Measurements from ENCODE around the gene HYCC2. TPM values are rescaled to one million over a fixed set of nuclear protein-coding genes. Genes with fewer than 3 reads are reported as not detected.

The HYCC2 gene
- total RNA-seq, 1 donor from 2014 or later = 21.8 TPM

- H3K4me2 ChIP-seq (ENCODE audit: low read length) = no peak overlapping the region
- no peak overlapping the region for H3K4me3 ChIP-seq (ENCODE audit: insufficient read depth, low read depth, low read length)
- no peak overlapping the region for H3K9ac ChIP-seq (ENCODE audit: low read length)
- TF ChIP-seq CTCF (IDR thresholded peaks at IDR 0.05; ENCODE audit: insufficient read depth, low read depth, low read length) = no peak
- no peak for TF ChIP-seq EZH2 (IDR thresholded peaks at IDR 0.05; ENCODE audit: insufficient read depth, low read length)
- no peak overlapping the region for H3K27ac Mint-ChIP-seq (ENCODE audit: unreplicated experiment)
- no peak overlapping the region for H2AFZ ChIP-seq (ENCODE audit: low read depth, low read length)
- no peaks in the 10 kb centered on the region for H4K20me1 ChIP-seq (ENCODE audit: insufficient read depth, low read length)
- H3K27ac ChIP-seq (ENCODE audit: low read depth, low read length) = no peak overlapping the region
- H3K27me3 ChIP-seq (ENCODE audit: insufficient read depth, low read length) = no peaks in the 10 kb centered on the region
- no peaks in the 10 kb centered on the region for H3K27me3 Mint-ChIP-seq (ENCODE audit: low read depth, unreplicated experiment)
- H3K4me3 Mint-ChIP-seq (ENCODE audit: unreplicated experiment) = no peak overlapping the region
- no peaks in the 10 kb centered on the region for H3K36me3 ChIP-seq (ENCODE audit: insufficient read depth, low read length)
- DNase-seq (ENCODE audit: low read depth) = no peak
- FAIRE-seq = no peak
- no peaks in the 10 kb centered on the region for H3K79me2 ChIP-seq (ENCODE audit: insufficient read depth, low read length)
- H3K36me3 Mint-ChIP-seq (ENCODE audit: low read depth, unreplicated experiment) = no peaks in the 10 kb centered on the region
- peaks cover 7% of the 10 kb centered on the region for H3K4me1 Mint-ChIP-seq (ENCODE audit: low read depth, unreplicated experiment)
- H3K9me3 Mint-ChIP-seq (ENCODE audit: unreplicated experiment) = no peaks in the 10 kb centered on the region
- no peaks in the 10 kb centered on the region for H3K9me3 ChIP-seq (ENCODE audit: insufficient read depth, low read depth, low read length)
- H3K4me1 ChIP-seq (ENCODE audit: insufficient read depth, low read length) = peaks cover 7% of the 10 kb centered on the region
These were observed 39.6 kb upstream of the HYCC2 start for GRCh38 chr2:201111096-201111495.

GRCh38 chr2:201110615-201111014 is 39.1 kb upstream of the HYCC2 start:
- H3K27ac Mint-ChIP-seq (ENCODE audit: unreplicated experiment) = no peak overlapping the region
- TF ChIP-seq CTCF (IDR thresholded peaks at IDR 0.05; ENCODE audit: insufficient read depth, low read depth, low read length) (no peak), EZH2 (IDR thresholded peaks at IDR 0.05; ENCODE audit: insufficient read depth, low read length) (no peak)
- no peak for FAIRE-seq

GRCh38 chr2:201109186-201109585 is 37.7 kb upstream of the HYCC2 start:
- Mint-ChIP-seq H3K9me3 (ENCODE audit: unreplicated experiment) (no peaks in the 10 kb centered on the region), H3K36me3 (ENCODE audit: low read depth, unreplicated experiment) (no peaks in the 10 kb centered on the region), H3K27ac (ENCODE audit: unreplicated experiment) (no peak overlapping the region), H3K4me1 (ENCODE audit: low read depth, unreplicated experiment) (no peaks in the 10 kb centered on the region), H3K4me3 (ENCODE audit: unreplicated experiment) (no peak overlapping the region), H3K27me3 (ENCODE audit: low read depth, unreplicated experiment) (no peaks in the 10 kb centered on the region)
- TF ChIP-seq EZH2 (IDR thresholded peaks at IDR 0.05; ENCODE audit: insufficient read depth, low read length) (no peak), CTCF (IDR thresholded peaks at IDR 0.05; ENCODE audit: insufficient read depth, low read depth, low read length) (no peak)
- FAIRE-seq (no peak), DNase-seq (ENCODE audit: low read depth) (no peak)
- Histone ChIP-seq H3K9me3 (ENCODE audit: insufficient read depth, low read depth, low read length) (no peaks in the 10 kb centered on the region), H3K4me1 (ENCODE audit: insufficient read depth, low read length) (no peaks in the 10 kb centered on the region), H3K27me3 (ENCODE audit: insufficient read depth, low read length) (no peaks in the 10 kb centered on the region), H4K20me1 (ENCODE audit: insufficient read depth, low read length) (no peaks in the 10 kb centered on the region), H3K36me3 (ENCODE audit: insufficient read depth, low read length) (no peaks in the 10 kb centered on the region), H3K4me3 (ENCODE audit: insufficient read depth, low read depth, low read length) (no peak overlapping the region), H2AFZ (ENCODE audit: low read depth, low read length) (no peak overlapping the region), H3K9ac (ENCODE audit: low read length) (no peak overlapping the region), H3K27ac (ENCODE audit: low read depth, low read length) (no peak overlapping the region), H3K4me2 (ENCODE audit: low read length) (no peak overlapping the region), H3K79me2 (ENCODE audit: insufficient read depth, low read length) (no peaks in the 10 kb centered on the region)

More at GRCh38 chr2:201110615-201111014, 39.1 kb upstream of the HYCC2 start:
- Histone ChIP-seq H4K20me1 (ENCODE audit: insufficient read depth, low read length) (no peaks in the 10 kb centered on the region), H2AFZ (ENCODE audit: low read depth, low read length) (no peak overlapping the region), H3K79me2 (ENCODE audit: insufficient read depth, low read length) (no peaks in the 10 kb centered on the region), H3K4me3 (ENCODE audit: insufficient read depth, low read depth, low read length) (no peak overlapping the region), H3K36me3 (ENCODE audit: insufficient read depth, low read length) (no peaks in the 10 kb centered on the region), H3K4me2 (ENCODE audit: low read length) (no peak overlapping the region), H3K4me1 (ENCODE audit: insufficient read depth, low read length) (peaks cover 4% of the 10 kb centered on the region), H3K27ac (ENCODE audit: low read depth, low read length) (no peak overlapping the region), H3K27me3 (ENCODE audit: insufficient read depth, low read length) (no peaks in the 10 kb centered on the region), H3K9ac (ENCODE audit: low read length) (no peak overlapping the region), H3K9me3 (ENCODE audit: insufficient read depth, low read depth, low read length) (no peaks in the 10 kb centered on the region)
- H3K27me3 Mint-ChIP-seq (ENCODE audit: low read depth, unreplicated experiment) = no peaks in the 10 kb centered on the region
- no peak for DNase-seq (ENCODE audit: low read depth)
- H3K4me3 Mint-ChIP-seq (ENCODE audit: unreplicated experiment) = no peak overlapping the region
- no peaks in the 10 kb centered on the region for H3K36me3 Mint-ChIP-seq (ENCODE audit: low read depth, unreplicated experiment)
- H3K4me1 Mint-ChIP-seq (ENCODE audit: low read depth, unreplicated experiment) = peaks cover 7% of the 10 kb centered on the region
- no peaks in the 10 kb centered on the region for H3K9me3 Mint-ChIP-seq (ENCODE audit: unreplicated experiment)

All from astrocyte (in vitro differentiated cells and primary cell).